GM23338 (cell line): ENCODE data around the gene IDI1.

Experiments
- CREB1 ChIP-seq: fragments of 250-450 bp; sonication (Bioruptor Pico); IDR thresholded peaks from 2 replicates; pipeline ENCODE4 v1.5.0; 2020; ENCODE audit warnings: low read depth, mild to moderate bottlenecking, moderate library complexity
- EZH2 ChIP-seq: fragments of 200-600 bp; sonication (generic); IDR thresholded peaks from one replicate; pipeline ENCODE4 v1.8.0; 2017; ENCODE audit warnings: antibody characterized with exemption, mild to moderate bottlenecking, low read depth; ENCODE audit not compliant: unreplicated experiment
- EZH2phosphoT487 ChIP-seq: fragments of 200-600 bp; sonication (generic); IDR thresholded peaks from one replicate; pipeline ENCODE4 v1.8.1; 2018; ENCODE audit warnings: antibody characterized with exemption; ENCODE audit not compliant: unreplicated experiment
- JUNB ChIP-seq: IDR thresholded peaks from one replicate; pipeline ENCODE4 v1.6.1; 2016; ENCODE audit warnings: antibody characterized with exemption; ENCODE audit not compliant: unreplicated experiment
- NANOG ChIP-seq: IDR thresholded peaks from 2 replicates; pipeline ENCODE4 v1.6.1; 2016; ENCODE audit warnings: antibody characterized with exemption, borderline replicate concordance
- POLR2AphosphoS5 ChIP-seq: IDR thresholded peaks from 2 replicates; pipeline ENCODE4 v1.6.1; 2016; ENCODE audit warnings: antibody characterized with exemption, low read depth
- STAT1 ChIP-seq: IDR thresholded peaks from one replicate; pipeline ENCODE4 v1.6.1; 2016; ENCODE audit warnings: antibody characterized with exemption; ENCODE audit not compliant: unreplicated experiment
- ZNF114 ChIP-seq: fragments of 250-450 bp; sonication (Bioruptor Pico); IDR thresholded peaks from 2 replicates; pipeline ENCODE4 v1.5.0; 2020; ENCODE audit warnings: mild to moderate bottlenecking, moderate library complexity
- ZNF331 ChIP-seq: fragments of 250-450 bp; sonication (Bioruptor Pico); IDR thresholded peaks from 2 replicates; pipeline ENCODE4 v1.5.0; 2020; ENCODE audit warnings: low read depth, mild to moderate bottlenecking, moderate library complexity
- TF ChIP-seq, protein P1 (sequence below), 2 experiments: fragments of 200-600 bp in 1 of 2; sonication (generic) in 1 of 2; conservative IDR thresholded peaks; 2 replicates each; pipeline versions ENCODE4 v1.5.1 to v1.6.1; 2016 to 2017; ENCODE audit warnings: antibody characterized with exemption in 2 of 2, low read depth in 2 of 2, mild to moderate bottlenecking in 2 of 2, moderate library complexity in 1 of 2
- TF ChIP-seq, protein P2 (sequence below): IDR thresholded peaks from one replicate; pipeline ENCODE4 v1.6.1; 2018; ENCODE audit warnings: antibody characterized with exemption; ENCODE audit not compliant: unreplicated experiment
- TF ChIP-seq, protein P3 (sequence below): fragments of 250-450 bp; sonication (Bioruptor Pico); IDR thresholded peaks from 2 replicates; pipeline ENCODE4 v1.5.0; 2020; ENCODE audit warnings: mild to moderate bottlenecking, moderate library complexity

GRCh38 chr10:1049425-1049958, 573 bp upstream of the IDI1 start:
- TF ChIP-seq, protein P1, sequence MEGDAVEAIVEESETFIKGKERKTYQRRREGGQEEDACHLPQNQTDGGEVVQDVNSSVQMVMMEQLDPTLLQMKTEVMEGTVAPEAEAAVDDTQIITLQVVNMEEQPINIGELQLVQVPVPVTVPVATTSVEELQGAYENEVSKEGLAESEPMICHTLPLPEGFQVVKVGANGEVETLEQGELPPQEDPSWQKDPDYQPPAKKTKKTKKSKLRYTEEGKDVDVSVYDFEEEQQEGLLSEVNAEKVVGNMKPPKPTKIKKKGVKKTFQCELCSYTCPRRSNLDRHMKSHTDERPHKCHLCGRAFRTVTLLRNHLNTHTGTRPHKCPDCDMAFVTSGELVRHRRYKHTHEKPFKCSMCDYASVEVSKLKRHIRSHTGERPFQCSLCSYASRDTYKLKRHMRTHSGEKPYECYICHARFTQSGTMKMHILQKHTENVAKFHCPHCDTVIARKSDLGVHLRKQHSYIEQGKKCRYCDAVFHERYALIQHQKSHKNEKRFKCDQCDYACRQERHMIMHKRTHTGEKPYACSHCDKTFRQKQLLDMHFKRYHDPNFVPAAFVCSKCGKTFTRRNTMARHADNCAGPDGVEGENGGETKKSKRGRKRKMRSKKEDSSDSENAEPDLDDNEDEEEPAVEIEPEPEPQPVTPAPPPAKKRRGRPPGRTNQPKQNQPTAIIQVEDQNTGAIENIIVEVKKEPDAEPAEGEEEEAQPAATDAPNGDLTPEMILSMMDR (conservative IDR thresholded peaks at IDR 0.05; ENCODE audit: low read depth in 2 of 2): no peak
- no peak; the same call in 1 of the 2 replicates for TF ChIP-seq CREB1
- TF ChIP-seq POLR2AphosphoS5: no peak; the same call in 1 of the 2 replicates
- no peak for TF ChIP-seq JUNB
- no peak for TF ChIP-seq EZH2
- TF ChIP-seq, protein P2, sequence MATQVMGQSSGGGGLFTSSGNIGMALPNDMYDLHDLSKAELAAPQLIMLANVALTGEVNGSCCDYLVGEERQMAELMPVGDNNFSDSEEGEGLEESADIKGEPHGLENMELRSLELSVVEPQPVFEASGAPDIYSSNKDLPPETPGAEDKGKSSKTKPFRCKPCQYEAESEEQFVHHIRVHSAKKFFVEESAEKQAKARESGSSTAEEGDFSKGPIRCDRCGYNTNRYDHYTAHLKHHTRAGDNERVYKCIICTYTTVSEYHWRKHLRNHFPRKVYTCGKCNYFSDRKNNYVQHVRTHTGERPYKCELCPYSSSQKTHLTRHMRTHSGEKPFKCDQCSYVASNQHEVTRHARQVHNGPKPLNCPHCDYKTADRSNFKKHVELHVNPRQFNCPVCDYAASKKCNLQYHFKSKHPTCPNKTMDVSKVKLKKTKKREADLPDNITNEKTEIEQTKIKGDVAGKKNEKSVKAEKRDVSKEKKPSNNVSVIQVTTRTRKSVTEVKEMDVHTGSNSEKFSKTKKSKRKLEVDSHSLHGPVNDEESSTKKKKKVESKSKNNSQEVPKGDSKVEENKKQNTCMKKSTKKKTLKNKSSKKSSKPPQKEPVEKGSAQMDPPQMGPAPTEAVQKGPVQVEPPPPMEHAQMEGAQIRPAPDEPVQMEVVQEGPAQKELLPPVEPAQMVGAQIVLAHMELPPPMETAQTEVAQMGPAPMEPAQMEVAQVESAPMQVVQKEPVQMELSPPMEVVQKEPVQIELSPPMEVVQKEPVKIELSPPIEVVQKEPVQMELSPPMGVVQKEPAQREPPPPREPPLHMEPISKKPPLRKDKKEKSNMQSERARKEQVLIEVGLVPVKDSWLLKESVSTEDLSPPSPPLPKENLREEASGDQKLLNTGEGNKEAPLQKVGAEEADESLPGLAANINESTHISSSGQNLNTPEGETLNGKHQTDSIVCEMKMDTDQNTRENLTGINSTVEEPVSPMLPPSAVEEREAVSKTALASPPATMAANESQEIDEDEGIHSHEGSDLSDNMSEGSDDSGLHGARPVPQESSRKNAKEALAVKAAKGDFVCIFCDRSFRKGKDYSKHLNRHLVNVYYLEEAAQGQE: no peak
- TF ChIP-seq STAT1: no peak
- no peak for TF ChIP-seq ZNF331
- no peak for TF ChIP-seq EZH2phosphoT487
- no peak for TF ChIP-seq NANOG
- TF ChIP-seq, protein P3, sequence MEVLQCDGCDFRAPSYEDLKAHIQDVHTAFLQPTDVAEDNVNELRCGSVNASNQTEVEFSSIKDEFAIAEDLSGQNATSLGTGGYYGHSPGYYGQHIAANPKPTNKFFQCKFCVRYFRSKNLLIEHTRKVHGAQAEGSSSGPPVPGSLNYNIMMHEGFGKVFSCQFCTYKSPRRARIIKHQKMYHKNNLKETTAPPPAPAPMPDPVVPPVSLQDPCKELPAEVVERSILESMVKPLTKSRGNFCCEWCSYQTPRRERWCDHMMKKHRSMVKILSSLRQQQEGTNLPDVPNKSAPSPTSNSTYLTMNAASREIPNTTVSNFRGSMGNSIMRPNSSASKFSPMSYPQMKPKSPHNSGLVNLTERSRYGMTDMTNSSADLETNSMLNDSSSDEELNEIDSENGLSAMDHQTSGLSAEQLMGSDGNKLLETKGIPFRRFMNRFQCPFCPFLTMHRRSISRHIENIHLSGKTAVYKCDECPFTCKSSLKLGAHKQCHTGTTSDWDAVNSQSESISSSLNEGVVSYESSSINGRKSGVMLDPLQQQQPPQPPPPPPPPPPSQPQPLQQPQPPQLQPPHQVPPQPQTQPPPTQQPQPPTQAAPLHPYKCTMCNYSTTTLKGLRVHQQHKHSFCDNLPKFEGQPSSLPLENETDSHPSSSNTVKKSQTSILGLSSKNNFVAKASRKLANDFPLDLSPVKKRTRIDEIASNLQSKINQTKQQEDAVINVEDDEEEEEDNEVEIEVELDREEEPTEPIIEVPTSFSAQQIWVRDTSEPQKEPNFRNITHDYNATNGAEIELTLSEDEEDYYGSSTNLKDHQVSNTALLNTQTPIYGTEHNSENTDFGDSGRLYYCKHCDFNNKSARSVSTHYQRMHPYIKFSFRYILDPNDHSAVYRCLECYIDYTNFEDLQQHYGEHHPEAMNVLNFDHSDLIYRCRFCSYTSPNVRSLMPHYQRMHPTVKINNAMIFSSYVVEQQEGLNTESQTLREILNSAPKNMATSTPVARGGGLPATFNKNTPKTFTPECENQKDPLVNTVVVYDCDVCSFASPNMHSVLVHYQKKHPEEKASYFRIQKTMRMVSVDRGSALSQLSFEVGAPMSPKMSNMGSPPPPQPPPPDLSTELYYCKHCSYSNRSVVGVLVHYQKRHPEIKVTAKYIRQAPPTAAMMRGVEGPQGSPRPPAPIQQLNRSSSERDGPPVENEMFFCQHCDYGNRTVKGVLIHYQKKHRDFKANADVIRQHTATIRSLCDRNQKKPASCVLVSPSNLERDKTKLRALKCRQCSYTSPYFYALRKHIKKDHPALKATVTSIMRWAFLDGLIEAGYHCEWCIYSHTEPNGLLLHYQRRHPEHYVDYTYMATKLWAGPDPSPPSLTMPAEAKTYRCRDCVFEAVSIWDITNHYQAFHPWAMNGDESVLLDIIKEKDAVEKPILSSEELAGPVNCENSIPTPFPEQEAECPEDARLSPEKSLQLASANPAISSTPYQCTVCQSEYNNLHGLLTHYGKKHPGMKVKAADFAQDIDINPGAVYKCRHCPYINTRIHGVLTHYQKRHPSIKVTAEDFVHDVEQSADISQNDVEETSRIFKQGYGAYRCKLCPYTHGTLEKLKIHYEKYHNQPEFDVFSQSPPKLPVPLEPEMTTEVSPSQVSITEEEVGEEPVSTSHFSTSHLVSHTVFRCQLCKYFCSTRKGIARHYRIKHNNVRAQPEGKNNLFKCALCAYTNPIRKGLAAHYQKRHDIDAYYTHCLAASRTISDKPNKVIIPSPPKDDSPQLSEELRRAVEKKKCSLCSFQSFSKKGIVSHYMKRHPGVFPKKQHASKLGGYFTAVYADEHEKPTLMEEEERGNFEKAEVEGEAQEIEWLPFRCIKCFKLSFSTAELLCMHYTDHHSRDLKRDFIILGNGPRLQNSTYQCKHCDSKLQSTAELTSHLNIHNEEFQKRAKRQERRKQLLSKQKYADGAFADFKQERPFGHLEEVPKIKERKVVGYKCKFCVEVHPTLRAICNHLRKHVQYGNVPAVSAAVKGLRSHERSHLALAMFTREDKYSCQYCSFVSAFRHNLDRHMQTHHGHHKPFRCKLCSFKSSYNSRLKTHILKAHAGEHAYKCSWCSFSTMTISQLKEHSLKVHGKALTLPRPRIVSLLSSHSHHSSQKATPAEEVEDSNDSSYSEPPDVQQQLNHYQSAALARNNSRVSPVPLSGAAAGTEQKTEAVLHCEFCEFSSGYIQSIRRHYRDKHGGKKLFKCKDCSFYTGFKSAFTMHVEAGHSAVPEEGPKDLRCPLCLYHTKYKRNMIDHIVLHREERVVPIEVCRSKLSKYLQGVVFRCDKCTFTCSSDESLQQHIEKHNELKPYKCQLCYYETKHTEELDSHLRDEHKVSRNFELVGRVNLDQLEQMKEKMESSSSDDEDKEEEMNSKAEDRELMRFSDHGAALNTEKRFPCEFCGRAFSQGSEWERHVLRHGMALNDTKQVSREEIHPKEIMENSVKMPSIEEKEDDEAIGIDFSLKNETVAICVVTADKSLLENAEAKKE (CRISPR knock-in tag): no peak
- TF ChIP-seq ZNF114 (CRISPR knock-in tag): no peak
